Pancreas (tissue), 10 donors: ENCODE results near the gene PAK1. TPM values are rescaled to one million over a fixed set of nuclear protein-coding genes. Genes with fewer than 3 reads are reported as not detected.
"Not testable (repeated sequence)": the region's sequence is repeated elsewhere in the genome, so short reads cannot be mapped to it uniquely, and the experiment has no call there.

ENCODE experiments used
- ATAC-seq, 4 donors: fragments of 200-7000 bp; cut with Tn5 transposase; one replicate each; pipeline versions ENCODE4 v1.8.0 to v1.9.1; 2020; ENCODE audit warnings: mild to moderate bottlenecking in 4 of 4, moderate library complexity in 4 of 4
- DNase-seq, 6 donors: peaks; one replicate each; pipeline ENCODE4 v3.0.0-alpha.2; 2020
- FAIRE-seq: peaks from 2 replicates; lab custom pipeline; 2012; peaks lifted over from hg19 to GRCh38; lab: Jason Lieb, UNC
- H3K27ac ChIP-seq, 4 donors: fragments of 200-600 bp; sonication (generic); 1 replicate in 3 of 4; 2 replicates in 1 of 4; pipeline versions ENCODE4 v1.5.0 to v1.8.0; 2020
- H3K27me3 ChIP-seq, 4 donors: fragments of 200-600 bp; one replicate each; pipeline ENCODE4 v1.8.0; 2021
- H3K36me3 ChIP-seq, 3 donors: fragments of 200-600 bp; sonication (generic) in 1 of 3; one replicate each; pipeline versions ENCODE4 v1.5.0 to v1.8.0; 2020 to 2021
- H3K4me1 ChIP-seq, 3 donors: fragments of 200-600 bp; one replicate each; pipeline ENCODE4 v1.8.0; 2021
- H3K4me3 ChIP-seq, 4 donors: fragments of 200-600 bp; sonication (generic) in 2 of 4; one replicate each; pipeline versions ENCODE4 v1.5.0 to v1.8.0; 2020 to 2021
- H3K9me3 ChIP-seq, 4 donors: fragments of 200-600 bp; one replicate each; pipeline ENCODE4 v1.8.0; 2021
- CTCF ChIP-seq, 4 donors: fragments of 200-600 bp; sonication (generic) in 3 of 4; IDR thresholded peaks; one replicate each; pipeline versions ENCODE4 v1.5.0 to v1.8.0; 2021; ENCODE audit warnings: antibody characterized with exemption in 4 of 4
- WGBS, 2 donors: extraction: QIAGEN DNeasy Blood & Tissue Kit; methylation state at CpG; one replicate each; pipeline ENCODE4 v1.1.7; 2013; 5-methylcytosine and 5-hydroxymethylcytosine counted together
- intact Hi-C, 3 donors: fragments of 100-400 bp; cut with DNase I; formaldehyde crosslinking; loops; one replicate each; pipeline versions ENCODE4 v1.11.1 to v1.14.2; 2022
- polyA plus RNA-seq, 2 donors: library from polyadenylated mRNA; stranded (reverse); fragments of 200-250 nt; gene quantifications; one replicate each; pipeline ENCODE4 v1.2.3, GENCODE V29; 2013
- total RNA-seq, 6 donors: library from RNA; stranded (reverse); fragmentation: NEBNext Ultra II Directional in 4 of 6; extraction: Animal tissue kit (Norgen Biotek cat#: 25700) in 4 of 6; gene quantifications; one replicate each; pipeline versions ENCODE4 v1.2.1 to v1.2.4, GENCODE V29; 2021 to 2023
- donor health status: healthy with polysubstance abuse.
- donor health status: DM: no; HTN: no; CAD: no; lungs with moderate emphysema.
- donor health status: DM: no; HTN: no; CAD: no.
- donor health status: control.
- donor health status: control.
- donor health status: Bipolar disorder and iron deficiency.
- donor health status: DM: yes; HTN: yes; CAD: no.
- donor health status: DM: no; HTN: no; CAD: no.
- donor health status: DM: no; HTN: no; CAD: no.
- donor health status: DM: yes; HTN: yes; CAD: no.

PAK1 gene
- total and polyA plus RNA-seq, 8 donors, result 9.0 to 40.0 (median 20.7) TPM

GRCh38 chr11:77395460-77396173, 78.3 kb downstream of the PAK1 start:
- H3K27me3 ChIP-seq, result no peaks in the 10 kb centered on the region
- ATAC-seq, result no peak
- 61 to 63% methylated on average over 3 of the region's 3 CpGs for WGBS, 2 donors
- no peak overlapping the region for H3K27ac ChIP-seq
- H3K9me3 ChIP-seq, result no peaks in the 10 kb centered on the region
- peaks cover 10 to 21% (median 14%) of the 10 kb centered on the region in 3 donors for H3K4me1 ChIP-seq
- H3K36me3 ChIP-seq, result no peaks in the 10 kb centered on the region
- intact Hi-C loops, result no loop called here
- no peak for FAIRE-seq
- DNase-seq, result no peak
- no peak for TF ChIP-seq CTCF (IDR thresholded peaks at IDR 0.05)
- no peak overlapping the region for H3K4me3 ChIP-seq

- Histone ChIP-seq H3K4me1 (peaks cover 10 to 21% (median 14%) of the 10 kb centered on the region in 3 donors), H3K27me3 (no peaks in the 10 kb centered on the region), H3K4me3 (no peak overlapping the region), H3K36me3 (no peaks in the 10 kb centered on the region), H3K27ac (no peak overlapping the region), H3K9me3 (no peaks in the 10 kb centered on the region)
- ATAC-seq (no peak), DNase-seq (no peak), FAIRE-seq (peak; percentile 41)
- intact Hi-C loops, result no loop called here
- TF ChIP-seq CTCF (IDR thresholded peaks at IDR 0.05), result no peak
Measured at GRCh38 chr11:77392842-77393241, 81.1 kb downstream of the PAK1 start.

GRCh38 chr11:77387701-77388100, 86.2 kb downstream of the PAK1 start:
- DNase-seq, result no peak
- no peaks in the 10 kb centered on the region for H3K27me3 ChIP-seq
- H3K27ac ChIP-seq, result no peak overlapping the region
- H3K9me3 ChIP-seq, result no peaks in the 10 kb centered on the region
- no peak for TF ChIP-seq CTCF (IDR thresholded peaks at IDR 0.05)
- no peak overlapping the region for H3K4me3 ChIP-seq
- intact Hi-C loops, result no loop called here
- no peaks in the 10 kb centered on the region for H3K36me3 ChIP-seq
- peaks cover 0 to 4% (median 4%) of the 10 kb centered on the region in 3 donors for H3K4me1 ChIP-seq
- FAIRE-seq, result no peak
- ATAC-seq, result no peak

- no peaks in the 10 kb centered on the region for H3K4me1 ChIP-seq
- H3K27ac ChIP-seq, result no peak overlapping the region
- intact Hi-C loops, result no loop called here
- TF ChIP-seq CTCF (IDR thresholded peaks at IDR 0.05), result no peak
- 32 to 44% methylated on average over 1 of the region's 1 CpG for WGBS, 2 donors
- no peaks in the 10 kb centered on the region for H3K9me3 ChIP-seq
- FAIRE-seq, result no peak
- no peaks in the 10 kb centered on the region for H3K36me3 ChIP-seq
- no peak overlapping the region for H3K4me3 ChIP-seq
- no peaks in the 10 kb centered on the region for H3K27me3 ChIP-seq
- no peak for DNase-seq
- ATAC-seq, result peak in 1 of 4 donors; percentile 29
Measured at GRCh38 chr11:77386178-77386577, 87.7 kb downstream of the PAK1 start.

GRCh38 chr11:77385255-77385771, 88.6 kb downstream of the PAK1 start:
- WGBS, 2 donors, result 93 to 97% methylated on average over 8 of the region's 8 CpGs
- H3K27ac ChIP-seq, H3K4me1 ChIP-seq, H3K4me3 ChIP-seq, intact Hi-C loops, H3K27me3 ChIP-seq, H3K9me3 ChIP-seq, DNase-seq, FAIRE-seq, ATAC-seq, H3K36me3 ChIP-seq: not testable (repeated sequence)
